Fibroblast of upper back skin (primary cell): Measurements from ENCODE around the gene SMIM26.

Experiments used
- DNase-seq: peaks from one replicate; pipeline ENCODE4 v3.0.0-alpha.2; 2013

The SMIM26 gene

GRCh38 chr20:18585134-18585533, 17.9 kb downstream of the SMIM26 start:
- peak; percentile 93 for DNase-seq

GRCh38 chr20:18587665-18588573, 20.7 kb downstream of the SMIM26 start, which contains the start of gene DTD1:
Gene DTD1 (plus strand): TSS chr20:18588054. CDS start chr20:18588073, 19 bp downstream.
- peak; percentile 85 for DNase-seq

GRCh38 chr20:18588574-18588933, 21.3 kb downstream of the SMIM26 start:
- DNase-seq = no peak

GRCh38 chr20:18589941-18590674, 22.9 kb downstream of the SMIM26 start:
- no peak for DNase-seq

- no peak for DNase-seq
Measured at GRCh38 chr20:18596270-18596669, 29.0 kb downstream of the SMIM26 start.

- no peak for DNase-seq
Measured at GRCh38 chr20:18609741-18610140, 42.5 kb downstream of the SMIM26 start.

GRCh38 chr20:18611492-18611891, 44.3 kb downstream of the SMIM26 start:
- DNase-seq = no peak

GRCh38 chr20:18613553-18613952, 46.3 kb downstream of the SMIM26 start:
- DNase-seq = no peak

- no peak for DNase-seq
Measured at GRCh38 chr20:18614244-18614643, 47.0 kb downstream of the SMIM26 start.

GRCh38 chr20:18615020-18615650, 47.9 kb downstream of the SMIM26 start:
- DNase-seq = no peak
